HG03066 (cell line): ENCODE data around the gene PIPOX.
"Not testable (repeated sequence)": the region's sequence is repeated elsewhere in the genome, so short reads cannot be mapped to it uniquely, and the experiment has no call there.

ENCODE experiments used
- ATAC-seq: cut with Tn5 transposase; IDR thresholded peaks from one replicate; pipeline ENCODE4 v1.9.1; 2021; ENCODE audit warnings: low read depth; ENCODE audit not compliant: unreplicated experiment

PIPOX gene

GRCh38 chr17:29071303-29071702 lies 28.4 kb downstream of the PIPOX start:
- no peak for ATAC-seq

DNA sequence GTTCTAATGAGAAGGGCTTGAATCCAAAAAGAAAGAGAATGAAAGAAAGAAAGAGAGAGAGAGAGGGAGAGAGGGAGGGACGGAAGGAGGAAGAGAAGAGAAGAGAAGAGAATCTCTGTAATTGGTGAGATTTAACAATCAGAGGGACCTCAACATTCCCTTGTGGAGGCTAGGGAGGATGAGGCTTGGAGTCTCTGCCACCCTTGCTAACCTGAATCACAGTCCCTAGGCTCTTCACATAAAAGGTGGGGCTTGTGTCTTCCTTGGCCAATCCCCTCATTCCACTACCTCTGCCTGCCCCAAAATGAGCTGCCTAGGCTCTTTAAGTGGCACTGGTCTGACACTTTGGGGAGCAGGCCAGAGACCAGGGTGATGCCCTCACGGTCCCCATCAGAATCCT lies 30.1 kb downstream of the PIPOX start:
- ATAC-seq, result no peak

DNA sequence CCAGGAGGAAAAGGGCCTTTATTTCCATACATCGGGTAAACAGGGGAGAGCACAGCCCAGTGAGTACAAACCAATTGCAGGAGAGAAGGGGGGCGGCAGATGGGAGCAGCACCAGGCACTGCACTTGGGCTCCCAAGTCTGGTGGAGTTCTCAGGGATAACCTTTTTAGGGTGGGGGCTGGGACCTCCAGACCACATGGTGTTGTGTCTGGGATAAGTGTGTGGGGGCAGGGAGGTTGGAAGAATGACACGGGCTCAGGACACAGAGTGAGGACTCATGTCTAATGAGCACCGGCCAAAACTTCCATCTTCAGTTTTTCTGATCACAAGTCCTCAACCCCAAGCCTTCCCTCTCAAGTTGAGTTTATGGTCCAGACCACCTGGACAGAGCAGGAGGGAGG lies 30.6 kb downstream of the PIPOX start:
- ATAC-seq, result no peak

DNA sequence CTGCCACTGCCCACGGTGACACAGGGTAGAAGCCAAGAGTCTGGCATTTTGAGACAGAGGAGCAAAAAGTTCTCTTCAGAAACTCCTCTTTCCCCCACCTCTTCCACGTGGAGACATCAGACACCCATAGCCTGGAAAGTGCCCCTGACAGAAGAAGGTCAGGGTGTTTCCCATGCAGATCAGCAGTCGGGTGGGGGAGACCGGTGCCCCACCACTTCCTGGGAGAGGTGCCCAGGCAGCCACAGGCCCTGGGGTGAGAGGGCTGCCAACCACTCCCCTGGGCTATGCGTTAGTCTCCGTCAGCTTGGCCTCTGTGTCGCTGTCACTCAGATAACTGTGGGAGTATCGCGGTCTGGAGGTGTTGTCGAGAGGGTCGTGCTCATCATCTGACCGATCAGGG lies 31.5 kb downstream of the PIPOX start:
- ATAC-seq, result no peak

GRCh38 chr17:29076087-29076486 lies 33.1 kb downstream of the PIPOX start:
- ATAC-seq, result no peak

DNA sequence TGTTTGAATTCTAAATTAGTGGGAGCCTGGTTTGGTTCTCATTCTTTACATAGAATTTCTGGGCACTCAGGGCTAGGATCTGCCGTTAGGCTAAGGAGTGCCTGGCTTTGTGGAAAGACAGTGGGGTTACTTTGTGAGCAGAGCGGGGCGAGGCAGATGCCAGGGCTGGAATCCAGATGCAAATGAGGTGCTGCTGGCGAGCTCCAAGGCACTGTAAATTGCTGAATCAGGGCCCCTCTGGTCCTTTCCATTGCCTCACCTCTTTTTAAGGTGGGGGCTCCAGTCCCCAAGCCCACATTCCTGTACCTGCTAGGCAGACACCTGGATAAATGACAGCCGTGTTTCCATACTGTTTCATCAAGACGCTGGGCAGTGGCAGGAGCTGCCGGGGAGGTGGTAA lies 33.8 kb downstream of the PIPOX start:
- ATAC-seq, result no peak

- ATAC-seq, result no peak
Observed at GRCh38 chr17:29077320-29077719, 34.4 kb downstream of the PIPOX start.

- no peak for ATAC-seq
Observed at GRCh38 chr17:29078183-29079045, 35.5 kb downstream of the PIPOX start.

- ATAC-seq, result no peak
Observed at GRCh38 chr17:29079433-29079832, 36.5 kb downstream of the PIPOX start.

- ATAC-seq, result no peak
Observed at GRCh38 chr17:29079887-29080286, 36.9 kb downstream of the PIPOX start.

DNA sequence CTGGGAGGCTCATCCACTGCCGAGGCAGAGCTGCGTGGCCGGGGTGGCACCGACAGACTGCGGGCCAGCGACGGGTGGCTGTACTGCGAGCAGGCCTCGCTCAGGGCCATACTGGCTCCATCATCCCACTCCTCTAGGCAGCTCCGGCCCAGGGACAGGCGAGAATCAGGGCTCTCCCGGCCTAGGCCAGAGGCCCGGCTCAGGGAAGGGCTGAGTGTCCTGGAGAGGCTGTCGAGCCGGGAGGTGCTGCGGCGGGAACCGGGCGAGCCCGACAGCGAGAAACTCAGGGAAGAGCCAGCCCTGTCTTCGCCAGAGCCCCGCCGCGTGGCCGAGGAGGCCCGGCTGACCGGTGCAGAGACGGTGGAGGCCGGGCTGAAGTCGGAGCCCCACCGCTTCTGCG lies 37.4 kb downstream of the PIPOX start:
- ATAC-seq, result no peak

- no peak for ATAC-seq
Observed at GRCh38 chr17:29080965-29081364, 38.0 kb downstream of the PIPOX start.

- no peak for ATAC-seq
Observed at GRCh38 chr17:29084541-29085146, 41.7 kb downstream of the PIPOX start.

- ATAC-seq, result no peak
Observed at GRCh38 chr17:29085223-29085622, 42.3 kb downstream of the PIPOX start.

GRCh38 chr17:29086628-29087332 lies 43.8 kb downstream of the PIPOX start:
- ATAC-seq, result no peak

GRCh38 chr17:29088782-29089181 lies 45.8 kb downstream of the PIPOX start:
- ATAC-seq, result not testable (repeated sequence)

DNA sequence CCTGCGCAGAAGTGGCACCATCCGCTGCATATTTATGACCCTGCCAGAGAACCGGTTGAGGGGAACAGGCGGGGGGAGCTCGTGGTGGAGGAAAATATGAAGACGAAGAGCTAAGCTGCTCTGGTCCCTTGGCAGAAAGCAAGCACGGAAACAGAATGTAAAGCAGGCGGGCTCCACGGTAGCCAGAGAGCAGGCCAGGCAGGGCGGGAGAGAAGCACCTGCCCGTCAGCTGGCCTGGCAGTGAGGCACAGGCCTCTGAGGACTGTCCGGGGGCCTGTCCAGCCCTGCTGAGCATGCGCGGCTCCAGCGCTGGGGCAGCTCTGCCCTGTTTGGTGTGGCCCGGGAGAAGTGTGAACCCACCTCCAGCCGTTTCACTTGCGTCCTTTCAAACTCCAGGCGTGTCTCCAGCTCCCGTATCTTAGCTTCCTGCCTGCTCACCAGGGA lies 46.7 kb downstream of the PIPOX start:
- ATAC-seq, result no peak

- ATAC-seq, result no peak
Observed at GRCh38 chr17:29090108-29090507, 47.2 kb downstream of the PIPOX start.

DNA sequence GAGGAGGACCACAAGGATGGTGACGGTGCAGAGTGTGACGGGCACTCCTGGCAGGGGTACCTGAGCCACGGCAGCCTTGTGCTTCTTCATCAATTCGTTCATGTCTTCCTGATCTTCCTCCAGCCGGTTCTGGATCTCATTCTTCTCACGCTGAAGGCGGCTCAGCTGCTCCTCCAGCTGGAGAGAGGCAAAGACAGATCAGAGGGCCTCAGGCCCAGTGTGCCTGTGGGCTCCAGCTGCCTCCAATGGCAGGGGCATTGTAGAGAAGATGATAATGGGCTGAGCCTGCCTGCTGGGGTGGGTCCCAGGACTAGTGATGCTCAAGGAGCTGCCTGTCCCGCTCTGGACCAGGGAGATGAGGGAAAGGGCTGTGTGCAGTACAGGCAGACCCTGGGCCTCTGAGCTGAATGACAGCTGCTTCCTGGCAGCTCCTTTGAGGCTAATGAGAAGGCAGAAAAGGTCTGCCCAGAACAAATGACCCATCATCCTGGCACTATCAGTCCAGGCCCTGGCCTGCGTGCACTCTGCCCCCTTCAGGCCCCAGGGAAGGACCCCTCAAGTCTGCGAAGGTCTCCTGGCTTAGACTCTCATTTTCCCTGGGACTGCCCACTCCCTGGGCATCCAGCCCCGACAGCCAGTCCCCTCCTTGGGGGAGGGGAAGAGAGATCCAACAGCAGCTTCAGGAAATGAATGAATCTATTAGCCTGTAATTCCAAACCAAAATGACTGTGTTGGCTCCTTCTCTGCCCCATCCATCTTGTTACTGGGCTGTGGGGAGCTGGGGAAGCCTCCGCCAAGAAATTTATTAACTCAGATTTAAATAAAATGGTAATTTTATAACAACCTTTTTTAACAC lies 48.0 kb downstream of the PIPOX start:
- ATAC-seq, result no peak

DNA sequence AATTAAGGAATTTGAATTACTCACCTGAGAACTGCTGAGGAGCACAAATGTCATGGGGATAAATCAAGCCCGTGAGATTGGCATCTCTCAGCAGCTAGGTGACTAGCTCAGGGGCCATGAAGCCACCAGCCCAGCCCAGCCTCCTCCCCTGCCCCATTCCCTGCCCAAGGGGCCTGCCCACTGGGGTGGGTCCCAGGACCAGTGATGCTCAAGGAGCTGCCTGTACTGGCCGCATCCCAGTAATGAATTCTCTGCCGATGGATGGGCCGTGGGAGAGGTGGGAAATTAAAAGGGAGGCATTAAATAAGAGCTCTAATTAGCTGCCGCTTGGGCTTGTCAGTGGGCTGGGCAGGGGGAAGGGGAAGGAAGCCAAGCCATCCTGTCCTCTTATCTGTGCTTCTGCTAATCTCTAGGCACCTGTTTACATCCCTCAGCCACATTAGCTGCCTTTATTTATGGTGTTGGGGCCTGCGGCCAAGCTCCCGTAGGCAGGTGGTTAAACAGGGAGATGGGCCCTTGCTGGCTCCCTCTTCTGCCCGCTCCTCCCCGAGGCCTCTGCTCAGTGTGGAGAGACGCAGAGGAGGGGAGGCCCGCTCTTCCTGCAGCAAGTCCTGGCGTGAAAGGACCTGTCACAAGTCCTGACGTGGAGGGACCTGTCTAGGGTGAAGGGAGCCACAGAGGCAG lies 48.8 kb downstream of the PIPOX start:
- no peak for ATAC-seq
